K562 (cell line): ENCODE measurements around the gene HSPB6. TPM values are rescaled to one million over a fixed set of nuclear protein-coding genes. Genes with fewer than 3 reads are reported as not detected.

Source experiments
- CTBP1 ChIP-seq: fragments of 450-650 bp; IDR thresholded peaks from 2 replicates; pipeline ENCODE4 v1.6.1; 2016; ENCODE audit warnings: borderline replicate concordance
- ELF1 ChIP-seq: fragments of 200-800 bp; sonication (Bioruptor generic); IDR thresholded peaks from 2 replicates; pipeline ENCODE4 v1.6.1; 2016; ENCODE audit warnings: missing genetic modification characterization, missing compliant biosample characterization
- HDAC1 ChIP-seq, 2 experiments: fragments of 450-650 bp; IDR thresholded peaks; 2 replicates each; pipeline ENCODE4 v1.6.1; 2016 to 2017; ENCODE audit warnings: inconsistent platforms in 1 of 2, mild to moderate bottlenecking in 1 of 2, moderate library complexity in 1 of 2
- HLTF ChIP-seq: fragments of 450-650 bp; IDR thresholded peaks from 2 replicates; pipeline ENCODE4 v1.6.1; 2016
- MAFG ChIP-seq: fragments of 450-650 bp; conservative IDR thresholded peaks from 2 replicates; pipeline ENCODE4 v1.6.1; 2016; ENCODE audit warnings: missing genetic modification characterization, missing compliant biosample characterization
- PML ChIP-seq: IDR thresholded peaks from 2 replicates; pipeline ENCODE4 v1.6.1; 2012; ENCODE audit warnings: low read length, inconsistent platforms
- POLR2AphosphoS2 ChIP-seq: IDR thresholded peaks from 2 replicates; pipeline ENCODE4 v1.6.1; 2012; ENCODE audit warnings: low read length, improper control_type of control experiment
- PRPF4 ChIP-seq: fragments of 200-400 bp; formaldehyde crosslinking; IDR thresholded peaks from one replicate; pipeline ENCODE4 v1.6.1; 2017; ENCODE audit warnings: low read length, low read depth, mild to moderate bottlenecking; ENCODE audit not compliant: insufficient read depth, poor library complexity, severe bottlenecking
- PTRF ChIP-seq: fragments of 450-650 bp; IDR thresholded peaks from 2 replicates; pipeline ENCODE4 v1.6.1; 2016; ENCODE audit warnings: mild to moderate bottlenecking, missing genetic modification characterization, missing compliant biosample characterization
- RAD51 ChIP-seq: fragments of 450-650 bp; IDR thresholded peaks from 2 replicates; pipeline ENCODE4 v1.7.1; 2016; ENCODE audit warnings: low read depth, mild to moderate bottlenecking, borderline replicate concordance
- RFX1 ChIP-seq: fragments of 450-650 bp; IDR thresholded peaks from 2 replicates; pipeline ENCODE4 v1.6.1; 2016; ENCODE audit warnings: mild to moderate bottlenecking, moderate library complexity
- SIX5 ChIP-seq, 2 experiments: IDR thresholded peaks; 2 replicates each; pipeline ENCODE4 v1.6.1; 2011; ENCODE audit warnings: low read length in 2 of 2, borderline replicate concordance in 1 of 2, low read depth in 1 of 2, mild to moderate bottlenecking in 1 of 2, moderate library complexity in 1 of 2; ENCODE audit not compliant: insufficient read depth in 1 of 2
- TAF15 ChIP-seq: fragments of 200-400 bp; formaldehyde crosslinking; IDR thresholded peaks from 2 replicates; pipeline ENCODE4 v1.6.1; 2017; ENCODE audit warnings: mild to moderate bottlenecking, low read depth, low read length, moderate library complexity
- ZC3H8 ChIP-seq: fragments of 450-650 bp; IDR thresholded peaks from 2 replicates; pipeline ENCODE4 v1.6.1; 2017
- ZNF133 ChIP-seq: fragments of 250-450 bp; sonication (Bioruptor Pico); IDR thresholded peaks from 2 replicates; pipeline ENCODE4 v1.4.0; 2020; ENCODE audit warnings: mild to moderate bottlenecking
- ZNF263 ChIP-seq: sonication (generic); formaldehyde crosslinking; IDR thresholded peaks from 2 replicates; pipeline ENCODE4 v1.8.0; 2022; ENCODE audit warnings: mild to moderate bottlenecking, missing genetic modification reagents, borderline replicate concordance
- ZNF316 ChIP-seq: fragments of 450-650 bp; IDR thresholded peaks from 2 replicates; pipeline ENCODE4 v1.6.1; 2016
- ZNF347 ChIP-seq: fragments of 450-650 bp; formaldehyde crosslinking; IDR thresholded peaks from 2 replicates; pipeline ENCODE4 v1.4.0; 2020; ENCODE audit warnings: low read depth, mild to moderate bottlenecking, moderate library complexity
- polyA plus RNA-seq, 8 experiments: library from polyadenylated mRNA; depleted of rRNA in 4 of 8; stranded (reverse) in 5 of 8; unstranded in 3 of 8; fragments of >200 nt; fragmentation: Nextera tagmentation in 2 of 8; fragmentation: Illumina TruSeq in 1 of 8; extraction: Ambion mirVana in 2 of 8; extraction: Trizol in 1 of 8; gene quantifications; 2 replicates each; pipeline versions ENCODE4 v1.2.1 to v1.2.3, GENCODE V29; 2011 to 2014; ENCODE audit warnings: inconsistent platforms in 1 of 8, missing spikeins in 1 of 8
- total RNA-seq, 7 experiments: library from RNA; depleted of rRNA in 6 of 7; stranded (reverse); fragments of >200 nt in 6 of 7; fragmentation: Illumina TruSeq in 2 of 7; extraction: Trizol in 2 of 7; gene quantifications; 2 replicates each; pipeline versions ENCODE4 v1.2.1 to v1.2.3, GENCODE V29; 2011 to 2021; ENCODE audit warnings: low replicate concordance in 1 of 7
- TF ChIP-seq, protein P1 (sequence below): fragments of 450-650 bp; IDR thresholded peaks from 2 replicates; pipeline ENCODE4 v1.6.1; 2016; ENCODE audit warnings: antibody characterized with exemption
- TF ChIP-seq, protein P2 (sequence below): fragments of 250-450 bp; sonication (Bioruptor Pico); IDR thresholded peaks from 2 replicates; pipeline ENCODE4 v1.5.0; 2021
- TF ChIP-seq, protein P3 (sequence below), 3 experiments: IDR thresholded peaks in 2 of 3; conservative IDR thresholded peaks in 1 of 3; 2 replicates each; pipeline ENCODE4 v1.5.1; 2011 to 2012; ENCODE audit warnings: low read length in 3 of 3, mild to moderate bottlenecking in 3 of 3, control low read depth in 2 of 3, improper control_type of control experiment in 1 of 3, inconsistent platforms in 1 of 3, low read depth in 1 of 3, mixed read lengths in 1 of 3, moderate library complexity in 1 of 3; ENCODE audit not compliant: insufficient read depth in 2 of 3
- TF ChIP-seq, protein P4 (sequence below): fragments of 250-450 bp; sonication (Bioruptor Pico); IDR thresholded peaks from 2 replicates; pipeline ENCODE4 v1.4.0; 2020; ENCODE audit warnings: mild to moderate bottlenecking

HSPB6 gene
- total and polyA plus RNA-seq, 9 of the 15 experiments (the other 6 are each of a cell fraction or from before 2014, with no cell fraction given) = 0.55 TPM; not detected in 8

DNA sequence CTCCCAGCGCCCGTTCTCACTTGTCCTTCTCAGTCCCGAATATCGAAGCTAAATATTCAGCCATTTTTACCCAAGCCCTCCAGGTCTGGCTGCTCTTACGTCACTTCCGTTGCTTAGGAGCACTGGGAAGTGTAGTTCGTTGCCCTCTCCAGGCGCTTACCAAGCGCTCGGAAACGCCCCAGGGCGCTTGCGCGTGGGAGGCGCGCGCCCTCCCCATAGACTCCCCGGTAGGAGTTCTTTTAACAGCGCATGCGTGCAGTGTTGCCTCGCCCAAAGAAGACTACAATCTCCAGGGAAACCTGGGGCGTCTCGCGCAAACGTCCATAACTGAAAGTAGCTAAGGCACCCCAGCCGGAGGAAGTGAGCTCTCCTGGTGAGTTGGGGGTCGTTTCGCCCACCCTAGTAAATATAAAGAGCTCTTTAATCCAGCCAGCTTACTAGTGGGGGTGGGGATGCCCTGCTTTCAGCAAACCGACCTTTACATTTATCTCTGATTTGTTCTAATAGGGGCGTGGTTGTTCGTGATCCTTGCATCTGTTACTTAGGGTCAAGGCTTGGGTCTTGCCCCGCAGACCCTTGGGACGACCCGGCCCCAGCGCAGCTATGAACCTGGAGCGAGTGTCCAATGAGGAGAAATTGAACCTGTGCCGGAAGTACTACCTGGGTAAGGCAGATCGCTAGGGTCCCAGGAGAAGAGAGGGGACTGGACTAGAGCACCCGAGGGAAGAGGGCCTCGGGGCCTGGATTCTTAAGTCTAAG is 11.3 kb downstream of the HSPB6 start, which contains the start of the genes PSENEN and U2AF1L4 (continued):
- TF ChIP-seq ZNF133 (CRISPR knock-in tag) (no peak), PML (no peak), RAD51 (no peak), POLR2AphosphoS2 (no peak), ZNF347 (CRISPR knock-in tag) (no peak), PRPF4 (no peak), PTRF (tag) (no peak), HLTF (no peak), ELF1 (tag) (peak; percentile 11; the same call in 1 of the 2 replicates), ZC3H8 (no peak), HDAC1 (IDR thresholded peaks at IDR 0.05) (peak in 1 of 2 experiments; percentile 61; a peak in 2 of 4 replicates), CTBP1 (no peak), SIX5 (IDR thresholded peaks at IDR 0.05; ENCODE audit: borderline replicate concordance in 1 of 2, insufficient read depth in 1 of 2, low read depth in 1 of 2, low read length in 2 of 2) (peak; percentile 74 to 83), ZNF263 (CRISPR knock-in tag) (no peak), TAF15 (no peak), ZNF316 (no peak), MAFG (tag) (no peak), RFX1 (peak; percentile 91)
- TF ChIP-seq, protein P1, sequence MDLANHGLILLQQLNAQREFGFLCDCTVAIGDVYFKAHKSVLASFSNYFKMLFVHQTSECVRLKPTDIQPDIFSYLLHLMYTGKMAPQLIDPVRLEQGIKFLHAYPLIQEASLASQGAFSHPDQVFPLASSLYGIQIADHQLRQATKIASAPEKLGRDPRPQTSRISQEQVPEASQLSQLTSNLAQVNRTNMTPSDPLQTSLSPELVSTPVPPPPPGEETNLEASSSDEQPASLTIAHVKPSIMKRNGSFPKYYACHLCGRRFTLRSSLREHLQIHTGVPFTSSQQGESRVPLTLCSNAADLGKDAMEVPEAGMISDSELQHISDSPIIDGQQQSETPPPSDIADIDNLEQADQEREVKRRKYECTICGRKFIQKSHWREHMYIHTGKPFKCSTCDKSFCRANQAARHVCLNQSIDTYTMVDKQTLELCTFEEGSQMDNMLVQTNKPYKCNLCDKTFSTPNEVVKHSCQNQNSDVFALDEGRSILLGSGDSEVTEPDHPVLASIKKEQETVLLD = peak; percentile 94
- TF ChIP-seq, protein P2, sequence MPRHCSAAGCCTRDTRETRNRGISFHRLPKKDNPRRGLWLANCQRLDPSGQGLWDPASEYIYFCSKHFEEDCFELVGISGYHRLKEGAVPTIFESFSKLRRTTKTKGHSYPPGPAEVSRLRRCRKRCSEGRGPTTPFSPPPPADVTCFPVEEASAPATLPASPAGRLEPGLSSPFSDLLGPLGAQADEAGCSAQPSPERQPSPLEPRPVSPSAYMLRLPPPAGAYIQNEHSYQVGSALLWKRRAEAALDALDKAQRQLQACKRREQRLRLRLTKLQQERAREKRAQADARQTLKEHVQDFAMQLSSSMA (CRISPR knock-in tag) = no peak
- TF ChIP-seq, protein P3, sequence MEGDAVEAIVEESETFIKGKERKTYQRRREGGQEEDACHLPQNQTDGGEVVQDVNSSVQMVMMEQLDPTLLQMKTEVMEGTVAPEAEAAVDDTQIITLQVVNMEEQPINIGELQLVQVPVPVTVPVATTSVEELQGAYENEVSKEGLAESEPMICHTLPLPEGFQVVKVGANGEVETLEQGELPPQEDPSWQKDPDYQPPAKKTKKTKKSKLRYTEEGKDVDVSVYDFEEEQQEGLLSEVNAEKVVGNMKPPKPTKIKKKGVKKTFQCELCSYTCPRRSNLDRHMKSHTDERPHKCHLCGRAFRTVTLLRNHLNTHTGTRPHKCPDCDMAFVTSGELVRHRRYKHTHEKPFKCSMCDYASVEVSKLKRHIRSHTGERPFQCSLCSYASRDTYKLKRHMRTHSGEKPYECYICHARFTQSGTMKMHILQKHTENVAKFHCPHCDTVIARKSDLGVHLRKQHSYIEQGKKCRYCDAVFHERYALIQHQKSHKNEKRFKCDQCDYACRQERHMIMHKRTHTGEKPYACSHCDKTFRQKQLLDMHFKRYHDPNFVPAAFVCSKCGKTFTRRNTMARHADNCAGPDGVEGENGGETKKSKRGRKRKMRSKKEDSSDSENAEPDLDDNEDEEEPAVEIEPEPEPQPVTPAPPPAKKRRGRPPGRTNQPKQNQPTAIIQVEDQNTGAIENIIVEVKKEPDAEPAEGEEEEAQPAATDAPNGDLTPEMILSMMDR (IDR thresholded peaks at IDR 0.05 in 2 of 3, conservative IDR thresholded peaks at IDR 0.05 in 1 of 3; ENCODE audit: insufficient read depth in 2 of 3, low read depth in 1 of 3, low read length in 3 of 3) = 0 out of 6 replicates have a peak, but pooled peaks of 1 of the 3 experiments have one; percentile 1
- TF ChIP-seq, protein P4, sequence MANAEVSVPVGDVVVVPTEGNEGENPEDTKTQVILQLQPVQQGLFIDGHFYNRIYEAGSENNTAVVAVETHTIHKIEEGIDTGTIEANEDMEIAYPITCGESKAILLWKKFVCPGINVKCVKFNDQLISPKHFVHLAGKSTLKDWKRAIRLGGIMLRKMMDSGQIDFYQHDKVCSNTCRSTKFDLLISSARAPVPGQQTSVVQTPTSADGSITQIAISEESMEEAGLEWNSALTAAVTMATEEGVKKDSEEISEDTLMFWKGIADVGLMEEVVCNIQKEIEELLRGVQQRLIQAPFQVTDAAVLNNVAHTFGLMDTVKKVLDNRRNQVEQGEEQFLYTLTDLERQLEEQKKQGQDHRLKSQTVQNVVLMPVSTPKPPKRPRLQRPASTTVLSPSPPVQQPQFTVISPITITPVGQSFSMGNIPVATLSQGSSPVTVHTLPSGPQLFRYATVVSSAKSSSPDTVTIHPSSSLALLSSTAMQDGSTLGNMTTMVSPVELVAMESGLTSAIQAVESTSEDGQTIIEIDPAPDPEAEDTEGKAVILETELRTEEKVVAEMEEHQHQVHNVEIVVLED (CRISPR knock-in tag) = peak; percentile 61
